HL-60/S4 treated with retinoic acid at 250 ng/mL for 4 days and 3 days (cell line): ENCODE results near the gene PARVG.

ENCODE experiments used
- in situ Hi-C: fragments of 300-500 bp; cut with MboI; formaldehyde crosslinking; loops from 2 replicates; pipeline ENCODE4 v1.7.0; 2022; ENCODE audit warnings: low sequenced_read_pairs

Gene PARVG

DNA sequence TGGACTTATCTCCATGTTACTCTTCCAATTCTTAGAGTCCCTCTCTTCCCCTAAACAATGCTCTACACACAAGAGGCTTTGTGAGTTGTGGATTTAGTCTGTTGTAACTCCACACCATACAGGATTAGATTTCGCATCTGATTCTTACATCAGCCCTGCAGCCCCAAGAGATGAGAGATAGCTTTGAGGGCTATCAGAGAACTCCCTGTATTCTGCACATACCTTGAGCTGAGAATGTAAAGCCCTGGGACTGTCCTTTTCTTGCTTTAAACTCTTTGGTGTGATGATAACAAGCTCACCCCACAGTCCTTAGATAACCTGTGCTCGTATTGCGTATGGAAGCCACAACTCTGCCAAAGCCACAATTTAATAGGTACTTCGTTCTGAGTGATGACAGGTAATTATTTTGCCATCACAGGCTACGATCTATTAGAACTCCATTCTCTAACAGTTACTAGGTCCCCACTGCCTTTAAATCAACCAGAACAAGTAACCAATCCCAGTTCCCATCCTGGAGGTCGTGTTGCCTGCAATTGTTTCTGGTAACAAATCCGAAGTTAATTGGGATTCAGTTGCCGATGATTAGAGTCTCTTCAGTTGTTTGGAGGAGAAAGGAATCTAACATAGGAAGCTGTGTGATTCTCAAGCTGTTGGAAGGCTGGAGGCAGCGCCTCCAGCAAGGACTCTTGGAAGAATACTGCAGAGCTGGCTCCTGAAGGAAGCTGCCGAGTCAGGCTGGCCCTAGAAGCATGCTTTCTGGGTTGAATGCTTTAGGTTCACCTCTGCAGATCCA is 1.3 kb upstream of the PARVG start:
- in situ Hi-C loops = no loop called here

DNA sequence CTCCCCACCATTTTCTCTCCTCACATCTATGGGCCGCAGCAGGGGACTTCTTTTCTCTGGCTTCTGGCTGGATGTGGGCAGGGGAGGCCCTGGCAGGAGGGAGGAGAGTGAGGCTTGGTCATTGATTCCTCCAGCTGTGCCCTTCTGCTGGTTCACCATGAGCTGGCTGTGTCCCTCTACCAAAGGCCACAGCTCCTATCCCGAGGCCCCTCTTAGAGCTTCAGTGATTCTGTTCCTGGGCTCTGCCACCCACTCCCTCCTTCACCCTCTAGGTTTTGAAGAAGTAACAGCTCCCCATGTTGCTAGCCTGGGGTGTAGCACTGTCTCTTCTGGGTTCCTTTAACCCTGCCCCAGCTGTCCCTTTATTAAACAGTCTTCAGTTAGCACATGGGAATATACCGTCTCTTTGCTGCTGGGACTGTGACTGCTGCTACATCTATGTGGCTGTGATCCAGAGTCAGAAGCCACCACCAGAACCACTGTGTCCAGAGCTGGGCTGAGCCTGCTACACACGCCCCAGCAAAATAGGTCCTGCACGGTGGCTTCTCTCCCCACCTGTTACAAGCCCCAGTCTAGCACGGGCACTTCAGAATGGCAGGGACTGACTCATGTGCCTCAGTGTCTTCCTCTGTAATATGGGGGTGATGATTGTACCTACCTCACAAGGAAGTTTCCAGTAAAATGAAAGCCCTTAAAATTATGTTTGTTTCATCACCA is 578 bp upstream of the PARVG start:
- in situ Hi-C loops = no loop called here

DNA sequence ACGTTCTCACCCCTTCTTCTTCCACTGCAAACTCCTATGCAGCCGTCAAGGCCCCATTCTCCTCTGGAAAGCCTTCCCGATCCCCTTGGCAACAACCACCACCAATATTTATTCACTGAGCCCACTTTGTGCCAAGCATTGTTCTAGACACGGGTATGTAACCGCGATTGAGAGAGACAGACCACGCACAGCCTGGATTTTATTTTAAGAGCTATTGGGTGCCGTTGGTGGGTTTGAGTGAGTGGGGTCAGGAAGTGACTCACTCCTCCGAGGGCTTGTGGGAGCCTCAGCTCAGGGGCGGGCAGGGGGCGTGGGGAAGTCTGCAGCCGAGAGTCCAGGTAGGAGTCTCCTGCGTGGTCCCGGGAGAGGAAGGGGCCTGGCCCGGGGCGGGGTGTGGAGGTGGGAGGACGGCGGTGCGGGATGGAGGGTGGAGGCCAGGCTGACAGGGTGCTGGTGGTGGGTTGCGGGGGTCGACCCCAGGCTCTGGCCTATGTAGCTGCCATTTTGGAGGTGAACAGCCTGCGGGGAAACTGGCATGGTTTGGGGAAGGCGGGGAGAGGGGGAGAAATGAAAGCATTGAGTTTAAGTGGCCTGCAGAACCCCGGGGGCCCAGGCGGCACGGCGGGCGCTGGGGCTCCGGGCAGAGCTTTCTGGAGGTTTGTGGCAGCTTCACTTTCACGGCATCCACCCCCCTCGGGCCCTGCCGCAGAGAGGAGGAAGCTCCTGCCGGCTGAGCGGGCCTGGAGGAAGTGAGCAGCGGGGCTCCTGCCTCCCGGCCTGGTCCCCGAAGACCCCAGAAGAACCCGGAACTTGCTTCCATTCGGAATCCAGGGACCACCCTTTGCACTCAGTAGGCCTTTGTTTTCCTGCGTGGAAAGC is 547 bp downstream of the PARVG start:
- in situ Hi-C loops = no loop called here

DNA sequence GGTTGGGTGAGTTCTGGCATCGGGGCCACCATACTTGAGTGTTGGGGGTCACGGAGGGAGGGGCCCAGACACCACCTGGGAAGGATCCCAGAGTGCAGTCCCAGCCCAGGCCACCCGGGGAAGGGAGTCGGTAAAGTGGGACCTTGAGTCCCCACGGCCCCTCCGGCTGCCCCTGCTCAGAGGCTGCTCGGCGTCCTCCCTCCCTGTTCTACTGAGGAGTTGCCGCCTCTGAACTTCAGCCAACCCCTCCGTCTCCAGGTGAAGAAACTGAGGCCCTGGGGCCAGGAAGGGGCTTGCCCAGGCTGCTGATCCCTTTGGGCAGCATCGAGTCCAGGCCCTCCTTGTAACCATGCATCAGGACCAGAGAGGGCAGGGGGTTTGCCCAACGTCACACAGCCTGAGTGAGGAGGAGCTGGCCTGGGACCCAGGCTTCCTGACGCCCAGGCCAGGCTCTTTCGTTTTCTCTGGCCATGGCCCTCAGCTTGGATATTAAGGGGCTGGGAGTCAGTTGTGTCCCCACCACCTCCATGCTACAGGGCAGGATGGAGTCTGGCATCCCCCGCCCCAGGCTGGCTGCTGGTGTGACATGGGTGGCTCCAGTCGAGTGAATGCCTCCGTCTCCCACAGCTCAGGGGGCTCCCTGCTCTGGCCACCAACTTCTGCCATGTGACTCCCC is 1.3 kb downstream of the PARVG start:
- in situ Hi-C loops = no loop called here

DNA sequence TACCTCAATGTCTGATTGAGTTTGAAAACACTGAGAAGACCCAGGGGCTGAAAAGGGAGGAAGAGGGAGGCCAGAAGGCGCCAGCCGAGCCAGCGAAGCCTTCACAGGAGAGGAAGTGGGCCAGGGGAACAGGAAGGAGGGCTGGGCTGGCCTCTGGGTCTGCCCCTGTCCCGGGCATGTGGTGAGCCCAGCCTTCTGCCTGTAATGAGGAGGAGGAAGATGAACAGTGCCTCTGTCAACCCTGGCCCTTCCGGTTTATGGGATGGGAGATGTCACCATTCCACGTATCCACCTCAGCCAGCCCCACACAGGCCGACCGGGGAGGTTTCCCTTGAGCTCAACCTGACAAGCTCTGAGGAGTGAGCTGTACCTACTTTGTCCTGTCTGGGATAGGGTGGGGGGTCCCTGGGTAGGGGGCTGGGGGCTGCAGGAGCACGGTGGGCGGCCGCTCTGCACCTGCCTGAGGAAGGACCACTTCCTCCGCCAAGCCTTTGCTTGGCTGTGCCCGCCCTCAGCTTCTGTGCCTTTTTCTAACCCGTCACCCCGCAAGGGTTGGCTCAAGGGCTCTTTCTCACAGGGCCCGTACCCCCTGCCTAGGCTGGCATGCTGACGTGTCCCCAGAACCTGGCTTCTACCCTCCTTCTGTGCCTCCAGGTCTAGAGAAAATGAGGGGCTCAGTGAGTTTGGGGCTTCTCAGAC is 2.0 kb downstream of the PARVG start:
- in situ Hi-C loops = no loop called here

DNA sequence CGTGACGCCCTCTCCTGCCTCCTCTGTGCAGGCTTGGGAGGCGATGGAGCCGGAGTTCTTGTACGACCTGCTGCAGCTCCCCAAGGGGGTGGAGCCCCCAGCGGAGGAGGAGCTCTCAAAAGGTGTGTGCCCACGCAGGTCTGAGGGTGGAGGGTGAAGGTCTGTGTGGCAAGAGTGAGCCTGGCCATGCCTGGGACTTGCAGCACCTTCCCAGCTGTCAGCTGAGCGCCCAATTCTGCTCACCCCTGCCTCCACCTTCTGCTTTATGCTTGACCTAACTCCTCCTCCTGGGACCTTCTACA is 2.5 kb downstream of the PARVG start:
- in situ Hi-C loops = no loop called here

DNA sequence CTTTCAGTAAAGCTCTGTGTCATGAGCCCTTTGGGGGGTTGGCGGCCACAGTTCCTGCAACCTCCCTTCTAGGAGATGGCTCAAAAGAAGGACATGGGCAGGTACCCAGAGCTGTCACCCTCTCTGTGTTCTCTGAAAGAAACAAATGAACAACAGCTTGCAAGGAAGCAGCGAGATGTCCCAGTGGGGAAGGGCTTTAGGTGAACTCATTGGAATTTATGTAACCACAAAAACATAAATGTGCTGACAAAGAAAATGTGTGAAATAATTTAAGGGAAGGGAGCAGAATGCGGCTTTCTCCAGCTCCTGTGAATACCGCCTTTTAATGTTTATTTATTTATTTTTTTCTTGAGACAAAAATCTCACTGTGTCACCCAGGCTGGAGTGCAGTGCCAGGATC is 3.3 kb downstream of the PARVG start:
- in situ Hi-C loops = no loop called here

DNA sequence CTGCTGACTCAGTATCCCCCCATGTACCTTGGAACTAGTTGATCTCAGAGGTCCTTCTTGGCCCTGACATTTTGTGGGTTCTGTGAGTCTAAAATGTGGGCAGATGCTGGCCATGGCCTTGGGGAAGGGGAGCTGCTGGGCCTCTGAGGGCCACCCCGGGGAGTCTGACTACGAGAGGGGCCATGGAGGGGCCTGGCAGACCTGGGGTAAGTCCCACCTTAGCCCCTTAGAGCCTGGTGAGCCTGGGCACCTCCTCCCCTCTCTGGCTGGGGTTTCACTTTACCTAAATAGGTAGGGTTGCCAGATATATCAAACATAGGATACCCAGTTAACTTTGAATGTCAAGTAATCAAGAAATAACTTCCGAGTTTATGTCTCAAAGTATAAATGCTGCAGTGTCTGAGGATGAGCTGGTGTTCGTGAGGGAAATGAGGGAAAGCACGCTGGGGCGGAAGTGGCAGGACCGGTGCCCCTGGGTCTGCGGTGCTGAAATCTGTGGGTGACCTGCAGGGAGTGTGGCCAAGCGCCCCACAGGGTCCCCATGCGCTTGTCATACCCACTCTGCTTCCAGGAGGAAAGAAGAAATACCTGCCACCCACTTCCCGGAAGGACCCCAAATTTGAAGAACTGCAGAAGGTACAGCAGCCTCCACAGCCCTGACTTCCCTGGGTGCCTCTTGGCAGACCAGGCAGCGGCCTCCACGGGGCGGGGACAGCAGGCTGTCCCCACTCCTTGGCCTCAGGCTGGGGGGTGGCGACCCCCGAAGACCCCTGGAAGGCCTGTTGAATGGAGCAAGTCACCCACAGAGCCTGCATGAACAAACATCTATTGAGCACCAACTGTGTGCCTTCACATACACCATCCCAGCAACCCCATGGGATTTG is 4.8 kb downstream of the PARVG start:
- in situ Hi-C loops = no loop called here

DNA sequence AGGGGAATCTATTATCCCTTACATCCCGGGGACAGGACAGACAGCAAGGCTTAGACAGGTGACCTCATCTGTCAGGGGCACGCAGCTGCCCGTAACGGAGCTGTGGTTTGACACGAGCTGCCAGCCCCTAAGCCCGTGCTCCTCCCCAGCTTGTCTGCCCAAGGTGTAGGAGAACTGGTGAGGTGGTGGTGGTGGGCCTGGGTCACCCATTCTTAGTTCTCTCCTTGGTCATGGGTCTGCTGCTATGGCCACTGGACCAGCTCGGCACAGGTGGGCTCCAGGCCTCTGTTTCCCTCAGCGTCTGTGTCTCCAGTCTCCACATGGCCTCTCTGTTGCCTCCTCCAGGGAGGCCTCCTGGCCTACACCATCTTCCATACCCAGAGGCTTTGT is 5.4 kb downstream of the PARVG start:
- in situ Hi-C loops = no loop called here

DNA sequence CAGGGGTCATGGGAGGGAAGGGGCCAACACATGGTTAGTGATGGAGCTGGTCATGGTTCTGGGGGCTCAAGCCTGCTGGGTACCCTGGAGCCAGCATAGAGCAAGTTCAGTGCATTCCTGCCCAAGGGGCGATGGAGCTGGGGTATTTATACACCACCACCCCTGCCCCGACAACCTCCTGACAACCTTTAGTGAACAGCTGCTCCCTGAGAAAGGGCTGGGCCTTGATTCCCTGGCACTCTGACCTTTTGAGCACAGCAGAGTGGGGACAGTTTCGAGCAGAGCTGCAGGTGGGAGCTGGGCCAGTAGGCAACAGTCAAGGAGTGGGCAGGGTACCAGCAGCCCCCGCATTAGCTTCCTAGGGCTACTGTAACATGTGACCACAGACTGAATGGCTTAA is 6.0 kb downstream of the PARVG start:
- in situ Hi-C loops = no loop called here

DNA sequence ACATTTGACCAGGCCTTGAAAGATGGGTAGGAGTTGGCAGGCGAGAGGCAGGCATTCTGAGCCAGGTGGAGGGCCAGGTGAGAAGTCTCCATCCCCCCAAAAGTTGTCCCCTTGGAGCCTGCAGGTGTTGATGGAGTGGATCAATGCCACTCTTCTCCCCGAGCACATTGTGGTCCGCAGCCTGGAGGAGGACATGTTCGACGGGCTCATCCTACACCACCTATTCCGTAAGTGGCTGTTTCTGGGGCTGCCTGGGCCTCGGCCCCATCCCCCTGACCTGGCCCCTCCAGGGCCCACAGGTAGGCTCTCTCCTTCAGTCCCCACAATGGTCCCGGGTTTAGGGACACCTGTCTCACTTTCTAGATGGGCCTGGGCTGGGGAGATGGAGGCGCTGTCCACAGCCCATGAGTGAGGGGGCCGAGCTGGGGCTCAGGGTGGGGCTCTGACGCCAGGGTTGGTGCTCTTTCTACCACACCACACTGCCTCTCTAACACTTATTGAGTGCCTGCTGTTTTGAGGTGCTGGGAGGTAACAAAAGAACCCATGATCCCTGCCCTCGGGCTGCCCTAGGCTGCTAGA is 7.0 kb downstream of the PARVG start:
- in situ Hi-C loops = no loop called here

DNA sequence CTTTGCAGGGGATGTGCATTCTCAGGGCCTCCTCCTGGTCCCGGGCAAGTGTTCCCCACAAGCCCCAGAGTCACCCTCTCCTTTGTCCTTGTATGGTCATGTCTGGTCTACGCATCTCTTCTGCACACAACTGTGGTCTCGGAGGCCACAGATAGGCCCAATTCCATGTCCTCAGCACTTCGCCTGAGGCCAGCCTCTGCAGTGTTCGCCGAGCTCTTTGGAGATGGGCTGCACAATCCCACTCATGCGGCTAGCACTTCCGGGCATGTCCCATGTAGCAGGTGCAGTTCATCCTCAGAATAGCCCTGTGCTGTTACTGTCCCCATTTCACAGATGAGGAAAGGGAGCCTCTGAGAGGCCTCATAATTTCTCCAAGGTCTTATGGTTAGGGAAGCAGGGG is 7.6 kb downstream of the PARVG start:
- in situ Hi-C loops = no loop called here

DNA sequence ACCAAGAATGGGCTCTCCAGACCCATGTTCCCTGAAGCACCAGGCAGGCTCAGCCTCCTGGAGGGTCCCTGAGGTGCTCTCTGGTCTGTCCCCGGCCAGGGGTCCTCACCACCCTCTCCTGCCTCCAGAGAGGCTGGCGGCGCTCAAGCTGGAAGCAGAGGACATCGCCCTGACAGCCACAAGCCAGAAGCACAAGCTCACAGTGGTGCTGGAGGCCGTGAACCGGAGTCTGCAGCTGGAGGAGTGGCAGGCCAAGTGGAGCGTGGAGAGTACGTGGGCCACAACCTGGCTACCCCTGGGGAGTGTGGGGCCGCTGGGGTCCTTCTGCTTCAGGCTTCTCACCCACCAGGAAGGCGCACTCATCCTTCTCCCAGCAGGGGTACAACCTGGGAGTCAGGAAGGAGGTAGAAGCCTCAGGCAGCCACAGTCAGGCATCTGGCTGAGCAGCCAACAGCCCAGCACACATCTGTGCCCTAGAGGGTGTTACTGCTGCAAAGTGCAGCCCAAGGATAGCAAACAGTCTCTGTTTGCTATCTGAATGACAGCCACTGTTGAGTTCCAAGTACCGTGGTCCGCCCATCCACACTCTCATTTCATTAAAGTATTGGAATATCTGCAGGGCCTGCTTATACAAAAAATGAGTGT is 8.4 kb downstream of the PARVG start:
- in situ Hi-C loops = no loop called here

DNA sequence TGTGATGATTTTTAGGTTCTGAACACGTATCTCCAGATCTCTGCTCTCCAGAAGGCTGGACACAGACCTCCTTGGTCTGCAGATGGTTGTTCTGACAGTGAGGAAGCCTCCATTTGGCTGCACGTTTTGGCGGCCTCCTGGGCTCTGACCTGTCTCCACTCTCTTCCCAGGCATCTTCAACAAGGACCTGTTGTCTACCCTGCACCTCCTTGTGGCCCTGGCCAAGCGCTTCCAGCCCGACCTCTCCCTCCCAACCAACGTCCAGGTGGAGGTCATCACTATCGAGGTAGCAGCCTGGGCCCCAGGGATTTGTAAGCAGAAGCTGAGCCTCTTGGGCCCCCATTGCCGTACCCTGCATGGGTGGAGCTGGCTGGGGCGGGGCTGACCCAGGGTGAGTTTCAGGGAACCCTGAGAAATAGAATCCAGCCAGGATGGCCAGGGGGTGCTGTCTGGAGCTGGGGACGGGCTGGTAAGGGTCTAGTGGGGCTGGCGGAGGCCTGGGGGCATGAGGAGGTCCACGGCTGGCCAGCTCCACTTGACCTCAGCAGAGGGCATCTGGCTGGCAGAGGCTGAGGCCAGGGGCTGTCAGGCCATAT is 9.8 kb downstream of the PARVG start:
- in situ Hi-C loops = no loop called here

DNA sequence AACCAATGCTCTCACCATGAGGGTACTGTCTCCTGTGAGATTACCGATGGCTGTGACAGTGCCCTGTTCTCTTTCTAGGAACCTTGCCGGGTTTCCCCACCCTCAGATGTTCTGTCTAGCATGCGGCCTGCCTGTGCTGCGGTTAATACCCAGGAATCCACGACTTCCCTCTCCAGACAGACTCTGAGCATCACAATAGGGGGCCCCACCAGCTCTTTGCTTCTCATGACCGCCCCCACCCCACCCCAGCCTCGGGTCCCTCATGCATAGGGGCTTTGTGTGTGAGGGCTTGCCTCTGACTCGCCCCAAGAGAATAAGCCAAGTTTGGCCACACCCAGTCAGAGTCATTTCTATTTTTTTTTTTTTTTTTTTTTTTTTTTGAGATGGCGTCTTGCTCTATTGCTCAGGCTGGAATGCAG is 10.3 kb downstream of the PARVG start:
- in situ Hi-C loops = no loop called here

DNA sequence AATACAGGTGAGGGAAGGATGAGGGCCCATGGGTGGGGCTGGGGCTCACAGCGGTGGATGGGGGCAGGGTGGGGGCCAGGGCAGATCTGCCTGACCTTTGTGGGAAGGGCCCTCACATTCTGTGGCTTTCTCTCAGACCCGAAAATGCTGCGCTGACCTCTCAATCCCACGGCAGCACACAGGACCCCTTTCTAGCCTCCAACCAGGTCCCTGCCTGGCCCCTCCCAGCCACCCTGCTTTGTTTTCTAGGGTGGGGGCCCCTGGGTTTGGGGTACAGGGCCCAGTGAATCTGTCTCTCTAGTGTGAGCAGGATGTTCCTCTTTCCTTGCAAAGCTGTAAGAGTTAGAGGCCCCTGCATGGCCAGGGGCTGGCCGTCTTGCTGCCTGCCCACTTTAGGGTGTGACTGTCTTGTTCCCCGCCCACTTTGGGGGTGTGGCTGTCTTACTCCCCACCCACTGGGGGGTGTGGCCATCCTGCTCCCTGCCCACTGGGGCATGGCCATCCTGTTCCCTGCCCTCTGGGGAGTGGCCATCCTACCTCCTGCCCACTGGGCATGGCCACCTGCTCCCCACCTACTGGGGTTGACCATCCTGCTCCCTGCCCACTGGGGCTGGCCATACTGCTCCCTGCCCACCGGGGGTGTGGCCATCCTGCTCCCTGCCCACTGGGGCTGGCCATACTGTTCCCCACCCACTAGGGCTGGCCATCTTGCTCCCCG is 11.5 kb downstream of the PARVG start:
- in situ Hi-C loops = no loop called here

DNA sequence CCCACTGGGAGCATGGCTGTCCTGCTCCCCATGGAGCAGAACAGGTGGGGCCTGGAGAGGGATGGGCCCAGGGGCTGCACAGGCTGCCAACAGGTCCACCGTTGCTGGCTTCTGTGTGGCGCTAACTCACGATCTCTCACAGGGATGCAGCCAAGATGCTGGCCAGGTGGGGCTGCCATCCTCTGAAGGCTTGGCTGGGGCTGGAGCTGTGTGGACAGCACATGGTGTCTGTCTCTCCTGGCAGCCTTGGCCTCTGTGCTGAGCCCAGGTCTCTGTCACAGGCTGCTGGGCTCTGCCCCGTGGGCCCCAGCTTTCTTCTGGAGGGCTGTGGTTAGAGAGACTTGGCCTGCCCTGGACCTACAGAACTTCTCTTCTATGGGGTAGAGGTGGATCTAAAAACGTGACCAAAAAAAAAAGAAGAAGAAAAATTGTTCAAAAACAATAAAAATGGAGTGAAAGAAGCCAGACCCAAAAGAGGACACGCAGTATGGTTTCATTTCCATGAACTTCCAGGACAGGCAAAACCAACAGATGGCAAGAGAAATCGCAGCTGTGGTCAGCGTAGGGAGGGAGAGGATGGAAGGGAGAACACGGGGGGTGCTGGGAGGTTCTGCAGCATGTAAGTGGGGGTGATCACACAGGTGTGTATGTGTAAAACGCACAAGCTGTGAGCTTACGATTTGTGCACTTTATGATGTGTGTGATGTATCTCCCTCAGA is 12.2 kb downstream of the PARVG start:
- in situ Hi-C loops = no loop called here
